MCF 10A (cell line): ENCODE results near the gene DSTN. TPM values are rescaled to one million over a fixed set of nuclear protein-coding genes. Genes with fewer than 3 reads are reported as not detected.

Experiments
- BruUV-seq: library from RNA; stranded (reverse); fragments of 400-500 nt; replicated peaks from 2 replicates; lab custom pipeline; 2021; lab: Mats Ljungman, UMichigan
- CTCF ChIA-PET: fragments of 300-600 bp; sonication (Branson Sonifier 250); formaldehyde crosslinking; extraction: SDS; loops from one replicate; lab custom pipeline; 2021; ENCODE audit warnings: antibody characterized with exemption, inconsistent platforms; lab: Yijun Ruan, JAX
- POLR2A ChIA-PET: fragments of 300-600, 350-650 bp; sonication (Branson Sonifier 250); formaldehyde crosslinking; extraction: SDS; loops from one replicate; lab custom pipeline; 2020; ENCODE audit warnings: antibody characterized with exemption, inconsistent platforms; lab: Yijun Ruan, JAX
- DNase-seq: peaks from one replicate; pipeline ENCODE4 v3.0.0-alpha.2; 2018; ENCODE audit not compliant: unreplicated experiment
- H3K27ac Mint-ChIP-seq: one replicate; pipeline ENCODE4 v1.8.0; 2022; ENCODE audit warnings: mild to moderate bottlenecking, low read depth, mixed read lengths; ENCODE audit not compliant: unreplicated experiment
- H3K27me3 Mint-ChIP-seq: one replicate; pipeline ENCODE4 v1.8.0; 2022; ENCODE audit warnings: mixed read lengths; ENCODE audit not compliant: insufficient read depth, unreplicated experiment
- H3K36me3 Mint-ChIP-seq: one replicate; pipeline ENCODE4 v1.8.0; 2022; ENCODE audit warnings: mild to moderate bottlenecking, moderate library complexity, mixed read lengths; ENCODE audit not compliant: insufficient read depth, unreplicated experiment
- H3K4me1 Mint-ChIP-seq: one replicate; pipeline ENCODE4 v1.8.0; 2022; ENCODE audit warnings: mixed read lengths; ENCODE audit not compliant: insufficient read depth, unreplicated experiment
- H3K4me3 Mint-ChIP-seq: one replicate; pipeline ENCODE4 v1.8.0; 2022; ENCODE audit warnings: mild to moderate bottlenecking, moderate library complexity, mixed read lengths; ENCODE audit not compliant: unreplicated experiment
- H3K9me3 Mint-ChIP-seq: one replicate; pipeline ENCODE4 v1.8.0; 2022; ENCODE audit warnings: mixed read lengths; ENCODE audit not compliant: unreplicated experiment
- CTCF ChIP-seq: fragments of 200-600 bp; IDR thresholded peaks from one replicate; pipeline ENCODE4 v1.8.0; 2022; ENCODE audit warnings: antibody characterized with exemption, mild to moderate bottlenecking; ENCODE audit not compliant: unreplicated experiment
- intact Hi-C: fragments of 100-400 bp; cut with micrococcal nuclease; formaldehyde crosslinking; loops from 2 replicates; pipeline ENCODE4 v1.14.1; 2022
- total RNA-seq: library from RNA; stranded (reverse); gene quantifications from 2 replicates; pipeline ENCODE4 v1.2.3, GENCODE V29; 2022

The DSTN gene
- total RNA-seq, 1 experiment from 2014 or later, result 280 TPM

GRCh38 chr20:17594443-17594842 is 24.6 kb downstream of the DSTN start:
- TF ChIP-seq CTCF, result no peak
- CTCF ChIA-PET, result interaction anchor here (0.7 to 2.8 kb wide), 12 partner anchors 8 to 678 kb away, joined by 3 to 15 read pairs (median 4); partner anchors contain the start of gene DSTN
- Mint-ChIP-seq H3K27ac (no peak overlapping the region), H3K4me3 (no peak overlapping the region), H3K36me3 (peaks cover 33% of the 10 kb centered on the region), H3K4me1 (peaks cover 49% of the 10 kb centered on the region), H3K27me3 (no peaks in the 10 kb centered on the region), H3K9me3 (no peaks in the 10 kb centered on the region)
- no TSS peak for BruUV-seq
- POLR2A ChIA-PET, result interaction anchor here (0.7 to 6.9 kb wide), 8 partner anchors 8 to 354 kb away, joined by 3 to 104 read pairs (median 4); partner anchors contain the start of gene DSTN
- no peak for DNase-seq
- intact Hi-C loops, result no loop called here

DNA sequence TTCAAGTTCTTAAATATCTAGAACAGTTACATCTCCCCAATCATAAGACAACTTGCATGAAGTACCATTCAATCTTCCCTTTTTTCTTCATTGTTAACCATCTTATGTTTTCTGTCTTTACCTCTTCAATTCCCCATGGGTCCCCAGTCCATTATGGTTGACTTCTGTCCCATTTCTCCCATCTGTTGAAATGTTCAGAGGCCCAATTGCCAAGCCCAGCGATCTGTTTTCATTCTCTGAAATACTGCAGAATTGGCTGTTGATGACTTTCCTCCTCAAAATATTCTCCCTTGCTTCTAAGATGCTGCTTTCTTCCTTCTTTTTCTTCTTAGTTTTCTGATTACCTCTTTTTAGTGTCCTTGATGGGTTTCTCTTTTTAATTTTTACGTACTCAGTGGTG is 26.0 kb downstream of the DSTN start:
- no TSS peak for BruUV-seq
- no peaks in the 10 kb centered on the region for H3K9me3 Mint-ChIP-seq
- no peak overlapping the region for H3K4me3 Mint-ChIP-seq
- no peak for DNase-seq
- peaks cover 39% of the 10 kb centered on the region for H3K36me3 Mint-ChIP-seq
- peaks cover 39% of the 10 kb centered on the region for H3K4me1 Mint-ChIP-seq
- H3K27me3 Mint-ChIP-seq, result no peaks in the 10 kb centered on the region
- H3K27ac Mint-ChIP-seq, result no peak overlapping the region
- POLR2A ChIA-PET, result no interaction called here
- intact Hi-C loops, result no loop called here
- CTCF ChIA-PET, result interaction anchor here (0.6 to 1.5 kb wide), 4 partner anchors 11 to 496 kb away, joined by 3 to 15 read pairs (median 6); no protein-coding TSS in a partner anchor
- TF ChIP-seq CTCF, result no peak

GRCh38 chr20:17598013-17598550 is 28.2 kb downstream of the DSTN start:
- DNase-seq, result no peak
- POLR2A ChIA-PET, result interaction anchor here (0.5 to 1.2 kb wide), 2 partner anchors 27 to 687 kb away, joined by 3 read pairs; no protein-coding TSS in a partner anchor
- Mint-ChIP-seq H3K9me3 (no peaks in the 10 kb centered on the region), H3K4me3 (no peak overlapping the region), H3K27me3 (no peaks in the 10 kb centered on the region), H3K27ac (no peak overlapping the region), H3K36me3 (peaks cover 44% of the 10 kb centered on the region), H3K4me1 (peaks cover 33% of the 10 kb centered on the region)
- intact Hi-C loops, result no loop called here
- CTCF ChIA-PET, result no interaction called here
- no TSS peak for BruUV-seq
- no peak for TF ChIP-seq CTCF

GRCh38 chr20:17601957-17602356 is 32.1 kb downstream of the DSTN start:
- no TSS peak for BruUV-seq
- TF ChIP-seq CTCF, result no peak
- Mint-ChIP-seq H3K27me3 (no peaks in the 10 kb centered on the region), H3K27ac (no peak overlapping the region), H3K36me3 (peaks cover 67% of the 10 kb centered on the region), H3K4me1 (peaks cover 6% of the 10 kb centered on the region), H3K9me3 (no peaks in the 10 kb centered on the region), H3K4me3 (no peak overlapping the region)
- ChIA-PET CTCF (interaction anchor here (0.6 to 2.2 kb wide), 17 partner anchors 8 to 1029 kb away, joined by 3 to 11 read pairs (median 4); partner anchors contain the start of gene KIF16B), POLR2A (interaction anchor here (0.8 to 3.4 kb wide), 7 partner anchors 9 to 65 kb away, joined by 3 to 28 read pairs (median 4); partner anchors contain the start of gene DSTN)
- intact Hi-C loops, result no loop called here
- no peak for DNase-seq
